Osteocyte (in vitro differentiated cells): Measurements from ENCODE around the gene KIF17. TPM values are rescaled to one million over a fixed set of nuclear protein-coding genes. Genes with fewer than 3 reads are reported as not detected.

Source experiments
- DNase-seq: peaks from one replicate; pipeline ENCODE4 v3.0.0; 2021; ENCODE audit warnings: mixed read lengths; ENCODE audit not compliant: unreplicated experiment; ENCODE audit errors: extremely low spot score
- H3K27ac Mint-ChIP-seq: one replicate; pipeline ENCODE4 v1.8.0; 2021; ENCODE audit warnings: mild to moderate bottlenecking, mixed read lengths; ENCODE audit not compliant: unreplicated experiment
- H3K27me3 Mint-ChIP-seq: one replicate; pipeline ENCODE4 v1.8.0; 2021; ENCODE audit warnings: mixed read lengths; ENCODE audit not compliant: unreplicated experiment
- H3K36me3 Mint-ChIP-seq: one replicate; pipeline ENCODE4 v1.8.0; 2021; ENCODE audit warnings: mixed read lengths; ENCODE audit not compliant: unreplicated experiment
- H3K4me1 Mint-ChIP-seq: one replicate; pipeline ENCODE4 v1.8.0; 2021; ENCODE audit warnings: mixed read lengths; ENCODE audit not compliant: unreplicated experiment
- H3K4me3 Mint-ChIP-seq: one replicate; pipeline ENCODE4 v1.8.0; 2021; ENCODE audit warnings: mild to moderate bottlenecking, moderate library complexity, mixed read lengths; ENCODE audit not compliant: unreplicated experiment
- H3K9me3 Mint-ChIP-seq: one replicate; pipeline ENCODE4 v1.8.0; 2021; ENCODE audit warnings: mixed read lengths; ENCODE audit not compliant: unreplicated experiment
- CTCF ChIP-seq: fragments of 200-600 bp; sonication (generic); IDR thresholded peaks from 2 replicates; pipeline ENCODE4 v1.5.0; 2021; ENCODE audit warnings: antibody characterized with exemption, mild to moderate bottlenecking, moderate library complexity
- total RNA-seq: library from RNA; stranded (reverse); gene quantifications from 2 replicates; pipeline ENCODE4 v1.2.1, GENCODE V29; 2021

The KIF17 gene
- total RNA-seq, 1 donor from 2014 or later = 0.11 TPM

GRCh38 chr1:20751462-20751990, 33.7 kb upstream of the KIF17 start:
- Mint-ChIP-seq H3K4me3 (no peak overlapping the region), H3K27ac (no peak overlapping the region), H3K9me3 (no peaks in the 10 kb centered on the region), H3K36me3 (peaks cover 48% of the 10 kb centered on the region), H3K4me1 (no peaks in the 10 kb centered on the region), H3K27me3 (no peaks in the 10 kb centered on the region)
- no peak for TF ChIP-seq CTCF
- DNase-seq = no peak

GRCh38 chr1:20742671-20743070, 24.9 kb upstream of the KIF17 start:
- H3K36me3 Mint-ChIP-seq = peaks cover 55% of the 10 kb centered on the region
- H3K4me1 Mint-ChIP-seq = peaks cover 13% of the 10 kb centered on the region
- no peak for DNase-seq

GRCh38 chr1:20740781-20741180, 23.0 kb upstream of the KIF17 start:
- no peak for DNase-seq
- Mint-ChIP-seq H3K9me3 (no peaks in the 10 kb centered on the region), H3K36me3 (peaks cover 56% of the 10 kb centered on the region), H3K27ac (no peak overlapping the region), H3K4me3 (no peak overlapping the region), H3K4me1 (peaks cover 13% of the 10 kb centered on the region), H3K27me3 (no peaks in the 10 kb centered on the region)
- no peak for TF ChIP-seq CTCF

More at GRCh38 chr1:20742671-20743070, 24.9 kb upstream of the KIF17 start:
- Mint-ChIP-seq H3K27me3 (no peaks in the 10 kb centered on the region), H3K4me3 (no peak overlapping the region), H3K27ac (peak overlapping the region; percentile 66), H3K9me3 (no peaks in the 10 kb centered on the region)
- no peak for TF ChIP-seq CTCF

- no peak for TF ChIP-seq CTCF
- peaks cover 42% of the 10 kb centered on the region for H3K36me3 Mint-ChIP-seq
These were observed 21.4 kb upstream of the KIF17 start for GRCh38 chr1:20739225-20739624.

GRCh38 chr1:20735581-20736111, 17.8 kb upstream of the KIF17 start:
- H3K27me3 Mint-ChIP-seq = no peaks in the 10 kb centered on the region
- no peak for DNase-seq
- peaks cover 19% of the 10 kb centered on the region for H3K36me3 Mint-ChIP-seq
- no peak overlapping the region for H3K27ac Mint-ChIP-seq
- no peak for TF ChIP-seq CTCF
- H3K9me3 Mint-ChIP-seq = no peaks in the 10 kb centered on the region
- H3K4me1 Mint-ChIP-seq = peaks cover 22% of the 10 kb centered on the region
- no peak overlapping the region for H3K4me3 Mint-ChIP-seq

More at GRCh38 chr1:20739225-20739624, 21.4 kb upstream of the KIF17 start:
- DNase-seq = no peak
- Mint-ChIP-seq H3K27ac (peak overlapping the region; percentile 0), H3K4me3 (no peak overlapping the region), H3K27me3 (no peaks in the 10 kb centered on the region), H3K9me3 (no peaks in the 10 kb centered on the region), H3K4me1 (peaks cover 13% of the 10 kb centered on the region)
